Effector CD4-positive, alpha-beta T cell (primary cell): ENCODE data around the gene PDZD11.
"Not testable (repeated sequence)": the region's sequence is repeated elsewhere in the genome, so short reads cannot be mapped to it uniquely, and the experiment has no call there.

Experiments used
- DNase-seq: peaks from one replicate; pipeline ENCODE4 v3.0.0-alpha.2; 2020

The PDZD11 gene

GRCh38 chrX:70255452-70255851 lies 34.3 kb downstream of the PDZD11 start:
- no peak for DNase-seq

GRCh38 chrX:70254909-70255308 lies 34.8 kb downstream of the PDZD11 start:
- no peak for DNase-seq

GRCh38 chrX:70254063-70254400 lies 35.7 kb downstream of the PDZD11 start:
- DNase-seq, result no peak

- DNase-seq, result no peak
Observed at GRCh38 chrX:70253377-70254062, 36.2 kb downstream of the PDZD11 start.

- no peak for DNase-seq
Observed at GRCh38 chrX:70252491-70252890, 37.2 kb downstream of the PDZD11 start.

GRCh38 chrX:70247252-70247651 lies 42.5 kb downstream of the PDZD11 start:
- DNase-seq, result no peak

GRCh38 chrX:70244881-70245280 lies 44.8 kb downstream of the PDZD11 start:
- no peak for DNase-seq

GRCh38 chrX:70243601-70244000 lies 46.1 kb downstream of the PDZD11 start:
- not testable (repeated sequence) for DNase-seq

GRCh38 chrX:70241501-70241900 lies 48.2 kb downstream of the PDZD11 start:
- DNase-seq, result no peak

- no peak for DNase-seq
Observed at GRCh38 chrX:70240751-70241150, 49.0 kb downstream of the PDZD11 start.
